Stimulated activated CD8-positive, alpha-beta memory T cell treated with anti-CD3 and anti-CD28 coated beads, Interleukin-7, amount 100 ng/mL, for 24 hours (primary cell): Measurements from ENCODE around the gene PREB.

ENCODE experiments used
- DNase-seq: peaks from one replicate; pipeline ENCODE4 v3.0.0-alpha.2; 2020; ENCODE audit warnings: low read depth

The PREB gene

GRCh38 chr2:27094353-27094984 is 40.0 kb downstream of the PREB start:
- DNase-seq: no peak

- DNase-seq: no peak
Observed at GRCh38 chr2:27093430-27094352, 40.7 kb downstream of the PREB start.

- DNase-seq: no peak
Observed at GRCh38 chr2:27092696-27093429, 41.6 kb downstream of the PREB start.

GRCh38 chr2:27091746-27092695 is 42.4 kb downstream of the PREB start:
- no peak for DNase-seq

DNA sequence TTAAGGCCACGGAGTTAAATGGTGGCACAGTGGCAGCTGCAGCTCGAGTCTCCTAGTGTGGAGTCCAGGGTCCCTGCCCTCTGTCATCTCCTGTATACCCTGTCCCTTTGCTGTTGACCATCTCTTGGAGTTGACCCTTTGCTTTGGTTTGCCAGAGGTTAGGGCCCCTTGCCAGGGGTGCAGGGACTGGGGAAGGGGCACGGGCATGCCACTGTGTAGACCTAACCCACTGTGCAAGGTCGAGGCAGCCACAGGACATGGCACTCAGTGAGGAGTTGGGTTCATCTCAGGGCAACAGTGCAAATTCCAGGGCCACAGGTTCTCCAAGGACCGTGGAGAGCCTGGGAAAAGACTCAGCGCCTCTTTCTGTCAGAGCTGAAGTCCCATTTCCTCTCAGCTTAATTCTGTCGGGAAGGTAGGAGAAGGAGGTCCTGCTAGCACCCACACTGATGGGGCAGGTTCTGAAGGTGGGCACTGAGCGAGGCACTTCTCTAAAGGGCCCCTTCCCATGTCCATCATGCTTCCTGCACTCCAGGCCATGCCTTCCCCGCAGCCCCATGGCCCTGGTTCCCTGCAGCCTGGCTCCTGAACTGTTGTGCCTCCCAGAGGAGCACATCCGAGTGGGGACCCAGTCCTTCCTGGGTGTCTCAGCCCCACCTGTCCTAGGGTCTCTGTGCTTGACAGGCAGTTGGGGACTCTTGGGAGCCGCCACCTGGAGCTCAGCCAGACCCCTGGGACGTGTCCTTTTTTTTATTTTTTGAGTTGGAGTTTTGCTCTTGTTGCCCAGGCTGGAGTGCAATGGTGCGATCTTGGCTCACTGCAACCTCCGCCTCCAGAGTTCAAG is 45.1 kb downstream of the PREB start:
- no peak for DNase-seq

DNA sequence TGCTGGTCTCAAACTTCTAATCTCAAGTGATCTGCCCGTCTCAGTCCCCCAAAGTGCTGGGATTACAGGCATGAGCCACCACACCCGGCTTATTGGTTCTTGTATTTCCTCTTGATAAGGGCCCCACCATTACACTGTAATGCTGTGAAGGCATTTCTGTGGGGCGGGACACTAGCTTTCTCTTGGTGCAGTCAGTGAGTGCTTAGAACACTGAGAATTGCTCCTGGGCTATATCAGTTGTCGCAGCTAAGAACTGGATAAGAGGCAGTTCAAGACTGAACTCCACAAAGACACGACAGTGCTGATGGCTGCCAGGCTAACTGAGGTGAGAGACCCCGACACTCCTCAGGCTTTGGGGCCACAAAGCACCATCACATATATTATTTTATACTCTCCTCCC is 45.8 kb downstream of the PREB start:
- DNase-seq: no peak

- no peak for DNase-seq
Observed at GRCh38 chr2:27087823-27088410, 46.5 kb downstream of the PREB start.

GRCh38 chr2:27086724-27087593 is 47.5 kb downstream of the PREB start, which contains the start of gene KHK:
KHK (plus strand) TSS chr2:27086772; CDS start chr2:27087260, 488 bp downstream.
- DNase-seq: no peak

DNA sequence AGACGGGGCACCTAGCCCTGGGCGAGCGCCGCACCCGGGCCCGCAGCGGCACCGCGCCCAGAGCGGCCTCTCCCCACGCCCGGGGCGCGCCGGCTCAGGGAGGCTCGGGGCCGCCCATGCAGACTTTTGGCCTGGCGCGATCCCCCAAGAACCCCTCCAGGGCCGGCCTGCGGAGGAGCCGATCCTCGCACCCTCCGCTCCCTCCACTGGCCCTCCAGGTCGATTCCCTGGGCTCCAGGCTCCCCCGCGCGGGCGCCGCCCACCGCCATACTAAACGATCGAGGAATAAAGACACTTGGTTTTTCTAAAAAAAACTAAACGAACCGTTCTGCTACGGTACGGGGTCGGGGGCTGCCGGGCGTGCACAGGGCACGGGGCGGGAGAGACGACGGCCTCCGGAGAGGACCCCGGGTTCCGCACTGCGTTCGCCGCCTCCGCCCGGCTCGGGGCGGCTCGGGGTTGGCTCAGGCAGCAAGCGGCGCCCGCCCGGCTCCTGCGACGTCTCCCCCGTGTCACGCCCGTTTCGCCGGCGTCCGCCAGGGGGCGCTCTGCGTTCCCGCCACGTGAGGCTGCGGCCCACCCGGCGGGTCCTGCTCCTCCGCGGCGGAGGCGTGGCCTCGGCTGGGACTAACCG is 48.2 kb downstream of the PREB start:
- DNase-seq: peak; percentile 94

DNA sequence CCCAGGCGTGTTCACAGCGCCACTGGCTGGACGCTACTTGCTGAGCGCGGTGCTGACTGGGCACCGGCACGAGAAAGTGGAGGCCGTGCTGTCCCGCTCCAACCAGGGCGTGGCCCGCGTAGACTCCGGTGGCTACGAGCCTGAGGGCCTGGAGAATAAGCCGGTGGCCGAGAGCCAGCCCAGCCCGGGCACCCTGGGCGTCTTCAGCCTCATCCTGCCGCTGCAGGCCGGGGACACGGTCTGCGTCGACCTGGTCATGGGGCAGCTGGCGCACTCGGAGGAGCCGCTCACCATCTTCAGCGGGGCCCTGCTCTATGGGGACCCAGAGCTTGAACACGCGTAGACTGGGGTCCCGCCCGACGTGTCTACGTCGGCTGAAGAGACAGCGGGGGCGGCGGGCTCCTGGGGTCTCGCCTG is 48.8 kb downstream of the PREB start:
- no peak for DNase-seq

DNA sequence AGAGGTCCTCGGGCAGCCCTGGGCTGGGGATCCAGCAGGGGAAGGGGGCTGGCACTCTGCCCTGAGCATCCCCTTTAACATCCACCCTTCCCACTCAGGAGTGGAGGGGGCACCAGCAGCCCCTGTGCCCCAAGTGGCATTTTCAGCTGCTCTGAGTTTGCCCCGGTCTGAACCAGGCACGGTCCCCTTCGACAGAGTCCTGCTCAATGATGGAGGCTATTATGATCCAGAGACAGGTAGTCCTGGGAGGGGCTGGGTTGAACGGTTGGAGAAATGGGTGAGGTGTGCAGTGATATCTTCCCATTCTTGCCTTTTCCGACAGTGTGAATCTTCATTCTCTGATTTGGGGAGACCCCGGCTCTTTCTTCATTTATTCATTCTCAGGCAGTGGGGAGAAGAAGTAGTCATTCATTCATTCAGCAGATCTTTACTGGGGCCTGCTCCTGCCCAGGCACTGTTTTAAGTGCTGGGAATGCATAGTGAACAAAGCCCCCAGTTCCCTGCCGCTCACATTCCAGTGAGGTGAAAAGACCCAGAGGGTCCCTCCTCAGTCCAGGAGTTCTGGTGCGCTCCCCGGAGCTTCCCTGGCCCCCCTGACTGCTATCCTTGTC is 49.3 kb downstream of the PREB start:
- DNase-seq: no peak

GRCh38 chr2:27084297-27085061 is 50.0 kb downstream of the PREB start:
- no peak for DNase-seq

DNA sequence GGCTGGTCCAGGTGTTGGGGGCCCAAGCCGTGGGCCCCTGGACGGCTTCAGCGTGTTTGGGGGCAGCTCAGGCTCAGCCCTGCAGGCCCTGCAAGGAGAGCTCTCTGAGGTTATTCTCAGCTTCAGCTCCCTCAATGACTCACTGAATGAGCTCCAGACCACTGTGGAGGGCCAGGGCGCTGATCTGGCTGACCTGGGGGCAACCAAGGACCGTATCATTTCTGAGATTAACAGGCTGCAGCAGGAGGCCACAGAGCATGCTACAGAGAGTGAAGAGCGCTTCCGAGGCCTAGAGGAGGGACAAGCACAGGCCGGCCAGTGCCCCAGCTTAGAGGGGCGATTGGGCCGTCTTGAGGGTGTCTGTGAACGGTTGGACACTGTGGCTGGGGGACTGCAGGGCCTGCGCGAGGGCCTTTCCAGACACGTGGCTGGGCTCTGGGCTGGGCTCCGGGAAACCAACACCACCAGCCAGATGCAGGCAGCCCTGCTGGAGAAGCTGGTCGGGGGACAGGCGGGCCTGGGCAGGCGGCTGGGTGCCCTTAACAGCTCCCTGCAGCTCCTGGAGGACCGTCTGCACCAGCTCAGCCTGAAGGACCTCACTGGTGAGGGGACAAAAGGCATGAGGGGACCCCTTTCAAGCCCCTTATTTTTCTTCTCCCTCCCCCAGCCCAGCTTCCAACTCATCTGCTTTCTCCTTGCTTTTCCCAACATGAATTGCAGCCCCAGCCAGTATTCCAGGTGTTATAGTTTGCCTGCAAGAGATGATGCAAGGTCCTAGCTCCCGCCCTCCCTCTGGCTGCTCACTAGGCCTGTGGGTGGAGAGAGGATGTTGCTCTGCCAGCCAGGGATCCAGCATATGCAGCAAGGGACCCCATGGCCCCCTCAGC is 50.8 kb downstream of the PREB start:
- no peak for DNase-seq

DNA sequence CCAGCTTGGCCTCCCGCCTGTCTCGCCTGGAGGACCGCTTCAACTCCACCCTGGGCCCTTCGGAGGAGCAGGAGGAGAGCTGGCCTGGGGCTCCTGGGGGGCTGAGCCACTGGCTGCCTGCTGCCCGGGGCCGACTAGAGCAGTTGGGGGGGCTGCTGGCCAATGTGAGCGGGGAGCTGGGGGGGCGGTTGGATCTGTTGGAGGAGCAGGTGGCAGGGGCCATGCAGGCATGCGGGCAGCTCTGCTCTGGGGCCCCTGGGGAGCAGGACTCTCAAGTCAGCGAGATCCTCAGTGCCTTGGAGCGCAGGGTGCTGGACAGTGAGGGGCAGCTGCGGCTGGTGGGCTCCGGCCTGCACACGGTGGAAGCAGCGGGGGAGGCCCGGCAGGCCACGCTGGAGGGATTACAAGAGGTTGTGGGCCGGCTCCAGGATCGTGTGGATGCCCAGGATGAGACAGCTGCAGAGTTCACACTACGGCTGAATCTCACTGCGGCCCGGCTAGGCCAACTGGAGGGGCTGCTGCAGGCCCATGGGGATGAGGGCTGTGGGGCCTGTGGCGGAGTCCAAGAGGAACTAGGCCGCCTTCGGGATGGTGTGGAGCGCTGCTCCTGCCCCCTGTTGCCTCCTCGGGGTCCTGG is 51.5 kb downstream of the PREB start:
- DNase-seq: no peak

- DNase-seq: no peak
Observed at GRCh38 chr2:27081984-27082772, 52.3 kb downstream of the PREB start.
